SKM-1 (cell line): ENCODE data around the gene TEX101.
"Not testable (repeated sequence)": the region's sequence is repeated elsewhere in the genome, so short reads cannot be mapped to it uniquely, and the experiment has no call there.

Experiments
- DNase-seq: peaks from one replicate; lab custom pipeline; 2025; ENCODE audit not compliant: unreplicated experiment; lab: John Stamatoyannopoulos, UW

TEX101 gene

GRCh38 chr19:43414554-43414953, at the start of gene TEX101:
Gene TEX101 (plus strand): TSS chr19:43414890. CDS start chr19:43415920, 1,030 bp downstream.
- DNase-seq = no peak

GRCh38 chr19:43365677-43366076, 49.0 kb upstream of the TEX101 start:
- DNase-seq = not testable (repeated sequence)

GRCh38 chr19:43367822-43368221, 46.9 kb upstream of the TEX101 start:
- DNase-seq = no peak

- not testable (repeated sequence) for DNase-seq
These were observed 45.8 kb upstream of the TEX101 start for GRCh38 chr19:43368897-43369296.

- DNase-seq = no peak
These were observed 42.8 kb upstream of the TEX101 start for GRCh38 chr19:43371909-43372308.

GRCh38 chr19:43372462-43372861, 42.2 kb upstream of the TEX101 start:
- DNase-seq = no peak

- DNase-seq = not testable (repeated sequence)
These were observed 37.1 kb upstream of the TEX101 start for GRCh38 chr19:43377624-43378023.

- no peak for DNase-seq
These were observed 34.7 kb upstream of the TEX101 start for GRCh38 chr19:43380008-43380407.

GRCh38 chr19:43380771-43381386, 33.8 kb upstream of the TEX101 start:
- no peak for DNase-seq

GRCh38 chr19:43382586-43383216, 32.0 kb upstream of the TEX101 start:
- DNase-seq = not testable (repeated sequence)

- DNase-seq = not testable (repeated sequence)
These were observed 31.4 kb upstream of the TEX101 start for GRCh38 chr19:43383254-43383653.

GRCh38 chr19:43383759-43384158, 30.9 kb upstream of the TEX101 start:
- DNase-seq = not testable (repeated sequence)

- DNase-seq = not testable (repeated sequence)
These were observed 23.7 kb upstream of the TEX101 start for GRCh38 chr19:43390903-43391551.

GRCh38 chr19:43391552-43391935, 23.1 kb upstream of the TEX101 start:
- DNase-seq = not testable (repeated sequence)

- not testable (repeated sequence) for DNase-seq
These were observed 21.2 kb upstream of the TEX101 start for GRCh38 chr19:43393501-43393900.

- DNase-seq = no peak
These were observed 19.1 kb upstream of the TEX101 start for GRCh38 chr19:43395561-43395960.

- DNase-seq = no peak
These were observed 8.4 kb upstream of the TEX101 start for GRCh38 chr19:43406297-43406696.

GRCh38 chr19:43407416-43408005, 7.2 kb upstream of the TEX101 start:
- DNase-seq = no peak

- no peak for DNase-seq
These were observed 6.6 kb upstream of the TEX101 start for GRCh38 chr19:43408043-43408442.

- no peak for DNase-seq
These were observed 5.3 kb upstream of the TEX101 start for GRCh38 chr19:43409415-43409814.

GRCh38 chr19:43412441-43412840, 2.2 kb upstream of the TEX101 start:
- DNase-seq = no peak
